HCT116 (cell line): ENCODE measurements around the gene ADARB1. TPM values are rescaled to one million over a fixed set of nuclear protein-coding genes. Genes with fewer than 3 reads are reported as not detected.

Experiments
- ATAC-seq: fragments of 200-7000 bp; cut with Tn5 transposase; 2 replicates; pipeline ENCODE4 v1.9.1; 2020; ENCODE audit warnings: mild to moderate bottlenecking, moderate library complexity
- BruUV-seq: library from RNA; stranded (reverse); fragments of 400-500 nt; replicated peaks from 2 replicates; lab custom pipeline; 2021; lab: Mats Ljungman, UMichigan
- CTCF ChIA-PET: fragments of 300-600 bp; sonication (Branson Sonifier 250); formaldehyde crosslinking; loops from one replicate; lab custom pipeline; 2021; ENCODE audit warnings: antibody characterized with exemption; lab: Charles Lee
- POLR2A ChIA-PET: fragments of 300-600, 350-600 bp; sonication (Branson Sonifier 250); formaldehyde crosslinking; loops from one replicate; lab custom pipeline; 2021; ENCODE audit warnings: antibody characterized with exemption; lab: Charles Lee
- RAD21 ChIA-PET, 2 experiments: fragments of 300-600 bp; sonication (Branson Sonifier 250); formaldehyde crosslinking; loops; one replicate each; lab custom pipeline; 2023; ENCODE audit warnings: low total read pairs in 2 of 2; ENCODE audit not compliant: uncharacterized antibody in 2 of 2, unreplicated experiment in 2 of 2, low non-redundant PET in 1 of 2; lab: Charles Lee
- DNase-seq: peaks from one replicate; pipeline ENCODE4 v3.0.0-alpha.2; 2010; ENCODE audit warnings: low read depth, low spot score
- H2AFZ ChIP-seq: fragments of 200-600 bp; shearing (Covaris generic), sonication (generic); 2 replicates; pipeline ENCODE4 v1.6.1; 2017; ENCODE audit warnings: low read depth, mixed run types, mixed read lengths, antibody characterized with exemption, low read length; ENCODE audit not compliant: poor library complexity, severe bottlenecking
- H3K27ac ChIP-seq: 2 replicates; pipeline ENCODE4 v1.5.1; 2012; ENCODE audit warnings: low read depth, low read length
- H3K27me3 ChIP-seq: fragments of 200-600 bp; sonication (generic); 2 replicates; pipeline ENCODE4 v1.6.1; 2016; ENCODE audit warnings: mixed run types, low read length, mixed read lengths; ENCODE audit not compliant: insufficient read depth
- H3K36me3 ChIP-seq, 2 experiments: fragments of 200-500 bp in 1 of 2; fragments of 200-600 bp in 1 of 2; sonication (Bioruptor generic) in 1 of 2; sonication (generic) in 1 of 2; 2 replicates each; pipeline versions ENCODE4 v1.5.1 to v1.6.1; 2014 to 2016; ENCODE audit warnings: low read length in 2 of 2, inconsistent platforms in 1 of 2, mixed read lengths in 1 of 2, mixed run types in 1 of 2; ENCODE audit not compliant: insufficient read depth in 2 of 2, control insufficient read depth in 1 of 2
- H3K4me1 ChIP-seq, 2 experiments: fragments of 200-600 bp in 1 of 2; sonication (generic) in 1 of 2; 2 replicates each; pipeline versions ENCODE4 v1.5.1 to v1.6.1; 2012 to 2017; ENCODE audit warnings: low read length in 2 of 2, inconsistent platforms in 1 of 2, mild to moderate bottlenecking in 1 of 2, mixed read lengths in 1 of 2, mixed run types in 1 of 2, moderate library complexity in 1 of 2; ENCODE audit not compliant: insufficient read depth in 2 of 2, control insufficient read depth in 1 of 2
- H3K4me2 ChIP-seq: fragments of 200-600 bp; sonication (generic); 2 replicates; pipeline ENCODE4 v1.6.1; 2017; ENCODE audit warnings: mixed run types, low read length, mixed read lengths
- H3K4me3 ChIP-seq, 2 experiments: fragments of 200-600 bp in 1 of 2; sonication (generic) in 1 of 2; replicated peaks in 1 of 2; 2 replicates each; pipeline ENCODE4 v1.5.1; 2011 to 2016; ENCODE audit warnings: low read length in 2 of 2, control low read depth in 1 of 2, low read depth in 1 of 2, mild to moderate bottlenecking in 1 of 2, mixed read lengths in 1 of 2, mixed run types in 1 of 2
- H3K79me2 ChIP-seq: fragments of 200-600 bp; sonication (generic); 2 replicates; pipeline ENCODE4 v1.6.1; 2017; ENCODE audit warnings: mild to moderate bottlenecking, mixed run types, low read length, moderate library complexity, mixed read lengths; ENCODE audit not compliant: insufficient read depth
- H3K9ac ChIP-seq: fragments of 200-600 bp; sonication (generic); 2 replicates; pipeline ENCODE4 v1.6.1; 2016; ENCODE audit warnings: low read length, mixed read lengths
- H3K9me2 ChIP-seq: fragments of 200-600 bp; sonication (generic), shearing (Covaris generic); 2 replicates; pipeline ENCODE4 v1.6.1; 2017; ENCODE audit warnings: mixed run types, mild to moderate bottlenecking, moderate library complexity; ENCODE audit not compliant: insufficient read depth
- H3K9me3 ChIP-seq, 2 experiments: fragments of 200-500 bp in 1 of 2; fragments of 200-600 bp in 1 of 2; sonication (Bioruptor generic) in 1 of 2; sonication (generic) in 1 of 2; 2 replicates each; pipeline ENCODE4 v1.6.1; 2014 to 2017; ENCODE audit warnings: low read length in 2 of 2, mixed read lengths in 2 of 2, inconsistent platforms in 1 of 2, low read depth in 1 of 2, mild to moderate bottlenecking in 1 of 2, mixed run types in 1 of 2, moderate library complexity in 1 of 2; ENCODE audit not compliant: control insufficient read depth in 1 of 2, insufficient read depth in 1 of 2
- H4K20me1 ChIP-seq: fragments of 200-600 bp; sonication (generic), shearing (Covaris generic); 2 replicates; pipeline ENCODE4 v1.6.1; 2017; ENCODE audit warnings: mixed run types, mild to moderate bottlenecking, moderate library complexity; ENCODE audit not compliant: insufficient read depth
- ATF3 ChIP-seq: IDR thresholded peaks from 2 replicates; pipeline ENCODE4 v1.6.1; 2012
- CBX3 ChIP-seq: IDR thresholded peaks from 2 replicates; pipeline ENCODE4 v1.6.1; 2012; ENCODE audit warnings: low read depth
- CTCF ChIP-seq, 3 experiments: fragments of 200-600 bp in 1 of 3; sonication (generic) in 1 of 3; IDR thresholded peaks in 2 of 3; conservative IDR thresholded peaks in 1 of 3; 2 replicates each; pipeline ENCODE4 v1.5.1; 2012 to 2017; ENCODE audit warnings: low read depth in 2 of 3, low read length in 2 of 3, antibody characterized with exemption in 1 of 3, borderline replicate concordance in 1 of 3, control low read depth in 1 of 3, mild to moderate bottlenecking in 1 of 3, mixed read lengths in 1 of 3, mixed run types in 1 of 3, moderate library complexity in 1 of 3; ENCODE audit not compliant: insufficient read depth in 1 of 3
- ELF1 ChIP-seq: IDR thresholded peaks from 2 replicates; pipeline ENCODE4 v1.6.1; 2012; ENCODE audit warnings: low read depth, borderline replicate concordance
- EZH2 ChIP-seq: fragments of 200-600 bp; sonication (generic); IDR thresholded peaks from 2 replicates; pipeline ENCODE4 v1.6.1; 2017; ENCODE audit warnings: antibody characterized with exemption, mixed run types
- FOSL1 ChIP-seq: IDR thresholded peaks from 2 replicates; pipeline ENCODE4 v1.6.1; 2012; ENCODE audit warnings: low read depth
- JUND ChIP-seq: IDR thresholded peaks from 2 replicates; pipeline ENCODE4 v1.6.1; 2012
- MAX ChIP-seq: IDR thresholded peaks from 2 replicates; pipeline ENCODE4 v1.6.1; 2012
- RAD21 ChIP-seq: IDR thresholded peaks from 2 replicates; pipeline ENCODE4 v1.6.1; 2012; ENCODE audit warnings: low read depth, mild to moderate bottlenecking
- REST ChIP-seq: IDR thresholded peaks from 2 replicates; pipeline ENCODE4 v1.6.1; 2012; ENCODE audit warnings: low read depth
- SP1 ChIP-seq: IDR thresholded peaks from 2 replicates; pipeline ENCODE4 v1.6.1; 2012; ENCODE audit warnings: low read depth
- intact Hi-C: fragments of 100-400 bp; cut with micrococcal nuclease; formaldehyde crosslinking; loops from 2 replicates; pipeline ENCODE4 v1.10.0; 2022
- total RNA-seq: library from RNA; stranded (reverse); gene quantifications from one replicate; pipeline ENCODE4 v1.2.1, GENCODE V29; 2021; ENCODE audit not compliant: unreplicated experiment

ADARB1 gene
- total RNA-seq, 1 experiment from 2014 or later = 13.5 TPM

- Histone ChIP-seq H2AFZ (no peak overlapping the region), H3K27me3 (peaks cover 8% of the 10 kb centered on the region; the same call in 1 of the 2 replicates), H4K20me1 (no peaks in the 10 kb centered on the region), H3K9ac (no peak overlapping the region), H3K4me2 (no peak overlapping the region), H3K27ac (no peak overlapping the region), H3K9me3 (no peaks in the 10 kb centered on the region), H3K4me3 (no peak overlapping the region), H3K79me2 (no peaks in the 10 kb centered on the region), H3K9me2 (no peaks in the 10 kb centered on the region), H3K4me1 (no peaks in the 10 kb centered on the region), H3K36me3 (no peaks in the 10 kb centered on the region)
- RAD21 ChIA-PET = no interaction called here
- no TSS peak for BruUV-seq
- ATAC-seq (no peak), DNase-seq (no peak)
- intact Hi-C loops = no loop called here
- POLR2A ChIA-PET = no interaction called here
- TF ChIP-seq EZH2 = no peak
- TF ChIP-seq SP1 = no peak
- TF ChIP-seq REST = no peak
- TF ChIP-seq FOSL1 = no peak
- TF ChIP-seq RAD21 = no peak
- TF ChIP-seq MAX = no peak
- TF ChIP-seq JUND = no peak
- no peak for TF ChIP-seq CTCF (IDR thresholded peaks at IDR 0.05 in 2 of 3, conservative IDR thresholded peaks at IDR 0.05 in 1 of 3; ENCODE audit: borderline replicate concordance in 1 of 3, insufficient read depth in 1 of 3, low read depth in 2 of 3, low read length in 2 of 3)
- TF ChIP-seq ELF1 = no peak
- no peak for TF ChIP-seq ATF3
- no peak for TF ChIP-seq CBX3
- CTCF ChIA-PET = no interaction called here
These were observed 15.3 kb upstream of the ADARB1 start for GRCh38 chr21:45059121-45059520.
